Stimulated activated effector memory CD8-positive, alpha-beta T cell treated with anti-CD3 and anti-CD28 coated beads, Interleukin-12 subunit alpha, Interleukin-12 subunit beta, amount 100 ng/mL, for 72 hours (primary cell): ENCODE results near the gene EPB42.

ENCODE experiments used
- ATAC-seq: fragments of 150-1000 bp; cut with Tn5 transposase; 2 replicates; pipeline ENCODE4 v1.10.0; 2021
- DNase-seq, 2 donors: peaks; one replicate each; pipeline ENCODE4 v3.0.0; 2021 to 2022; ENCODE audit warnings: low spot score in 2 of 2
- H3K27ac Mint-ChIP-seq: one replicate; pipeline ENCODE4 v1.8.0; 2022; ENCODE audit warnings: mild to moderate bottlenecking, mixed read lengths
- H3K36me3 Mint-ChIP-seq: one replicate; pipeline ENCODE4 v1.8.0; 2022; ENCODE audit warnings: mild to moderate bottlenecking, mixed read lengths
- H3K4me1 Mint-ChIP-seq: one replicate; pipeline ENCODE4 v1.8.0; 2022; ENCODE audit warnings: mixed read lengths
- H3K4me3 Mint-ChIP-seq: one replicate; pipeline ENCODE4 v1.8.0; 2022; ENCODE audit warnings: mild to moderate bottlenecking, mixed read lengths
- H3K9me3 Mint-ChIP-seq: one replicate; pipeline ENCODE4 v1.8.0; 2022; ENCODE audit warnings: mixed read lengths

The EPB42 gene

GRCh38 chr15:43249699-43250203, 28.9 kb upstream of the EPB42 start:
- Mint-ChIP-seq H3K4me1 (peaks cover 50% of the 10 kb centered on the region), H3K4me3 (peak overlapping the region; percentile 10), H3K9me3 (no peaks in the 10 kb centered on the region), H3K27ac (peak overlapping the region; percentile 87), H3K36me3 (peaks cover 6% of the 10 kb centered on the region)
- peak in 1 of 2 donors; percentile 64 for DNase-seq
- ATAC-seq: peak; percentile 69

GRCh38 chr15:43249236-43249635, 28.4 kb upstream of the EPB42 start:
- Mint-ChIP-seq H3K27ac (peak overlapping the region; percentile 87), H3K4me1 (peaks cover 45% of the 10 kb centered on the region), H3K36me3 (peaks cover 6% of the 10 kb centered on the region), H3K9me3 (no peaks in the 10 kb centered on the region), H3K4me3 (peak overlapping the region; percentile 10)
- DNase-seq: no peak
- no peak for ATAC-seq

- no peak for ATAC-seq
- no peak for DNase-seq
- no peak overlapping the region for H3K27ac Mint-ChIP-seq
- H3K4me3 Mint-ChIP-seq: no peak overlapping the region
- no peaks in the 10 kb centered on the region for H3K9me3 Mint-ChIP-seq
- no peaks in the 10 kb centered on the region for H3K36me3 Mint-ChIP-seq
- H3K4me1 Mint-ChIP-seq: peaks cover 19% of the 10 kb centered on the region
These were observed 25.5 kb upstream of the EPB42 start for GRCh38 chr15:43246261-43246774.

- no peaks in the 10 kb centered on the region for H3K9me3 Mint-ChIP-seq
- peaks cover under 1% of the 10 kb centered on the region for H3K4me1 Mint-ChIP-seq
- H3K27ac Mint-ChIP-seq: no peak overlapping the region
- H3K36me3 Mint-ChIP-seq: no peaks in the 10 kb centered on the region
- DNase-seq: no peak
- no peak for ATAC-seq
- H3K4me3 Mint-ChIP-seq: no peak overlapping the region
These were observed 23.3 kb upstream of the EPB42 start for GRCh38 chr15:43244092-43244491.

- no peaks in the 10 kb centered on the region for H3K4me1 Mint-ChIP-seq
- DNase-seq (no peak), ATAC-seq (no peak)
- H3K36me3 Mint-ChIP-seq: no peaks in the 10 kb centered on the region
- no peak overlapping the region for H3K27ac Mint-ChIP-seq
- H3K9me3 Mint-ChIP-seq: no peaks in the 10 kb centered on the region
- no peak overlapping the region for H3K4me3 Mint-ChIP-seq
These were observed 22.3 kb upstream of the EPB42 start for GRCh38 chr15:43243020-43243645.

DNA sequence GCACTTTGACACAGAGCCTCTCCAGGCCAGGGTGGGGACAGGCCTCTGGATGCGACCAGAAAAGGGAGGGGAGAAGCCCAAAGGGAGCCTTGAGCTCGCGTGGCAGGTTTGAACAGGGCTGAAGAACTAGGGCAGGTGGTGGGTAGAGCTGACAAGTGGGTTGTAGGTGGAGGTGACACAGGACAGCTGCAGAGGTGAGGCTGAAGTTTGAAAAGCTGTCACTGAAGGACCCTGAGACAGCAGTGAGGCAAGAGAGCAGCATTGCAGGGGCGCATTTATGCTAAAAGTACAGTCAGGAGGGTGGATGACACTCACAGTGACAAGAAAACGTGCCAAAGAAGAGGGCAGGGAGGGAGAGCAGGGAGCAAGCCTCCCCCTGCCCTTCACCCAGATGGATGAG, 21.8 kb upstream of the EPB42 start:
- DNase-seq (no peak), ATAC-seq (no peak)
- Mint-ChIP-seq H3K36me3 (no peaks in the 10 kb centered on the region), H3K27ac (no peak overlapping the region), H3K4me1 (no peaks in the 10 kb centered on the region), H3K4me3 (no peak overlapping the region), H3K9me3 (no peaks in the 10 kb centered on the region)

DNA sequence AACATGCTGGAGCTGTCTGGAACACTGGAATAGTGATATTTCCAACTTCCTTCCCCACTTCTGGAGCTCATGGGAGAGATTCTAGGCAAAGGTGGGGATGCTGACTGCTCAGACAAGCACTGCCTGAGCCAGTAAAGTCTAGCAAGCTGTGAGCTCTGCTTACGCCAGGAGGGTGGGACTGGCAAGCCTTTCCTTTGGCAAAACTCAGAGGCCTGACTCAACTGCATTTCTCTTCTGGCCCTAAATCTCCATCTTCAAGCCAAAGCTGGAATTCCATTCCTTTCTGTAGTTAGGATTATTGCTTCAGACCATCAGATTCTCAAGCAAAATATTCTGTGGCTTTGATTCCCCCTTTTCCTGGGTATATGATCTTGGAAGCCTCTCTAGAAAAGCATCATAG, 20.3 kb upstream of the EPB42 start:
- Mint-ChIP-seq H3K36me3 (no peaks in the 10 kb centered on the region), H3K27ac (no peak overlapping the region), H3K4me3 (no peak overlapping the region), H3K9me3 (no peaks in the 10 kb centered on the region), H3K4me1 (no peaks in the 10 kb centered on the region)
- DNase-seq (no peak), ATAC-seq (no peak)

DNA sequence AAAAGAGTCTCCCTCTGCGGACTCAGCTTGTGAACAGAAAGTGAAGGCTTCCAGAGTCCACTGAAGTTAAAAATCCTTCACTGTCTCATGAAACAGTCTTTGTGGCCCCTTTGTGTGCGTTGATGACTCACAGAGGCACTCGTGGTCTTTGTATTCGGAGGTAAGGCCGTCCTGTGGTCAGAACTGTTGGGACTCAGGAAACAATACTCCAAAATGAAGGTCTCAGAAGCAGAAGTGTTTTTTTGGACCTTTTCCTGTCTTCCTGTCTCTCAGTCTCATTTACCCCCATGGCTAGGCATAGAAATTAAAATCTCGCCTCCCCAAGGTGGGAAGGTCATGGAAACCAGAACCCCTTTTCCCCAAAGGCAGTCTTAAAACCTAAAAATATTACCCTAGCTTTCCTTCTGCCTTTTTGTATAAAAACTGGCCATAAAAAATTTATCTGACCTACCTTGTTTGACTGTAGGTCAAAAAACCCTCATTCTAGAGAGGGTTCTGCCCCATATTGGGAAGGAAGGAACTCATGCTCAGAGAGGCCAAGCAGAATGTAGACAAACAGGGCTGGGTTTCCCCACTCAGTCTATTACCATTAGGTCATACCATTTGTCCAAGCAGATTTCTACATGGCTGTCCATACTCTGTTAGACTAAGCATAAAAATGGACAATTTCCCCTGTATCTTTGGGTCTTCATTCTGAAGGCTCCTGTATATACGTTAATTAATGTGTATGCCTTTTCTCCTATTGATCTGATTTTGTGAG, 19.1 kb upstream of the EPB42 start:
- no peaks in the 10 kb centered on the region for H3K9me3 Mint-ChIP-seq
- no peak overlapping the region for H3K27ac Mint-ChIP-seq
- peak; percentile 59 for ATAC-seq
- no peak for DNase-seq
- H3K36me3 Mint-ChIP-seq: no peaks in the 10 kb centered on the region
- no peaks in the 10 kb centered on the region for H3K4me1 Mint-ChIP-seq
- H3K4me3 Mint-ChIP-seq: no peak overlapping the region

- no peak for DNase-seq
- no peaks in the 10 kb centered on the region for H3K4me1 Mint-ChIP-seq
These were observed 17.9 kb upstream of the EPB42 start for GRCh38 chr15:43238671-43239131.

GRCh38 chr15:43237842-43238470, 17.1 kb upstream of the EPB42 start:
- H3K4me1 Mint-ChIP-seq: no peaks in the 10 kb centered on the region
- ATAC-seq (no peak), DNase-seq (no peak)
- no peak overlapping the region for H3K4me3 Mint-ChIP-seq
- no peak overlapping the region for H3K27ac Mint-ChIP-seq
- H3K9me3 Mint-ChIP-seq: no peaks in the 10 kb centered on the region
- no peaks in the 10 kb centered on the region for H3K36me3 Mint-ChIP-seq

More at GRCh38 chr15:43238671-43239131, 17.9 kb upstream of the EPB42 start:
- H3K4me3 Mint-ChIP-seq: no peak overlapping the region
- no peaks in the 10 kb centered on the region for H3K9me3 Mint-ChIP-seq
- no peaks in the 10 kb centered on the region for H3K36me3 Mint-ChIP-seq
- H3K27ac Mint-ChIP-seq: no peak overlapping the region
- ATAC-seq: no peak

DNA sequence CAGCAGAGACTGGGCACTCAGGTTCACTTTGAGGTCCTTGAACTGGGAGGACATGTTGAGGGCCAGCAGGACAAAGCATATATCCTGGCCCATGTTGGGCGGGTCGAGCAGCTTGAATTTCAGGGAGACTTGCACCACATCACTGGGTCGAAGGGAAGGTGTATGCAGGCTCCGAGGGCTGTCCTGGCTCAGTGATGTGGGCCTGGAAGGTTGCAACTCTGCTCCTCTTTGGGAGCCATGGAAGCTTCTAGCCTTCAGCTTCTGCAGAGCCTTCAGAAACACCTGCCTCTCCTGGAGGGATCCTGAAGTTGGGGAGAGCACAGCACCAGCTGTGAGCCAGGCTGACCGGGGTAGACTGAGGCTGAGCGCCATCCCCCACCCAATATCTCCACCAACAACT, 14.7 kb upstream of the EPB42 start:
- ATAC-seq (no peak), DNase-seq (no peak)
- Mint-ChIP-seq H3K27ac (no peak overlapping the region), H3K36me3 (no peaks in the 10 kb centered on the region), H3K9me3 (no peaks in the 10 kb centered on the region), H3K4me3 (no peak overlapping the region), H3K4me1 (no peaks in the 10 kb centered on the region)

GRCh38 chr15:43232289-43232874, 11.6 kb upstream of the EPB42 start:
- H3K4me3 Mint-ChIP-seq: no peak overlapping the region
- H3K36me3 Mint-ChIP-seq: no peaks in the 10 kb centered on the region
- DNase-seq: no peak

GRCh38 chr15:43230640-43231115, 9.9 kb upstream of the EPB42 start:
- peaks cover 3% of the 10 kb centered on the region for H3K4me1 Mint-ChIP-seq
- H3K9me3 Mint-ChIP-seq: no peaks in the 10 kb centered on the region
- ATAC-seq: no peak
- no peak overlapping the region for H3K27ac Mint-ChIP-seq
- no peak overlapping the region for H3K4me3 Mint-ChIP-seq
- DNase-seq: no peak
- no peaks in the 10 kb centered on the region for H3K36me3 Mint-ChIP-seq

More at GRCh38 chr15:43232289-43232874, 11.6 kb upstream of the EPB42 start:
- no peak for ATAC-seq
- H3K4me1 Mint-ChIP-seq: no peaks in the 10 kb centered on the region
- H3K9me3 Mint-ChIP-seq: no peaks in the 10 kb centered on the region
- no peak overlapping the region for H3K27ac Mint-ChIP-seq

- Mint-ChIP-seq H3K4me1 (peaks cover 7% of the 10 kb centered on the region), H3K36me3 (no peaks in the 10 kb centered on the region), H3K9me3 (no peaks in the 10 kb centered on the region), H3K4me3 (no peak overlapping the region), H3K27ac (no peak overlapping the region)
- DNase-seq: no peak
- no peak for ATAC-seq
These were observed 9.2 kb upstream of the EPB42 start for GRCh38 chr15:43229977-43230376.
